Iris pigment epithelial cell (primary cell): Measurements from ENCODE around the gene DSCAM.
"Not testable (repeated sequence)": the region's sequence is repeated elsewhere in the genome, so short reads cannot be mapped to it uniquely, and the experiment has no call there.

Experiments used
- DNase-seq: peaks from one replicate; pipeline ENCODE4 v3.0.0-alpha.2; 2011; ENCODE audit warnings: low read depth

Gene DSCAM

GRCh38 chr21:40320718-40321117, 526.2 kb downstream of the DSCAM start:
- not testable (repeated sequence) for DNase-seq

GRCh38 chr21:40318371-40318770, 528.6 kb downstream of the DSCAM start:
- no peak for DNase-seq

- no peak for DNase-seq
Measured at GRCh38 chr21:40316104-40316503, 530.9 kb downstream of the DSCAM start.

GRCh38 chr21:40315626-40316025, 531.3 kb downstream of the DSCAM start:
- DNase-seq: no peak

GRCh38 chr21:40313260-40313659, 533.7 kb downstream of the DSCAM start:
- DNase-seq: no peak

GRCh38 chr21:40300300-40300699, 546.7 kb downstream of the DSCAM start:
- DNase-seq: no peak

- DNase-seq: no peak
Measured at GRCh38 chr21:40299451-40299850, 547.5 kb downstream of the DSCAM start.

GRCh38 chr21:40294345-40294744, 552.6 kb downstream of the DSCAM start:
- DNase-seq: no peak

GRCh38 chr21:40291560-40291959, 555.4 kb downstream of the DSCAM start:
- DNase-seq: no peak

- DNase-seq: no peak
Measured at GRCh38 chr21:40284409-40284808, 562.5 kb downstream of the DSCAM start.

- no peak for DNase-seq
Measured at GRCh38 chr21:40282912-40283886, 563.8 kb downstream of the DSCAM start.

- DNase-seq: no peak
Measured at GRCh38 chr21:40278345-40278744, 568.6 kb downstream of the DSCAM start.

GRCh38 chr21:40276001-40276400, 571.0 kb downstream of the DSCAM start:
- no peak for DNase-seq

- no peak for DNase-seq
Measured at GRCh38 chr21:40272037-40272436, 574.9 kb downstream of the DSCAM start.

GRCh38 chr21:40271164-40271563, 575.8 kb downstream of the DSCAM start:
- no peak for DNase-seq

- no peak for DNase-seq
Measured at GRCh38 chr21:40270047-40270446, 576.9 kb downstream of the DSCAM start.

- no peak for DNase-seq
Measured at GRCh38 chr21:40269239-40269638, 577.7 kb downstream of the DSCAM start.

- DNase-seq: not testable (repeated sequence)
Measured at GRCh38 chr21:40258456-40258855, 588.5 kb downstream of the DSCAM start.

GRCh38 chr21:40257342-40257741, 589.6 kb downstream of the DSCAM start:
- no peak for DNase-seq

GRCh38 chr21:40255518-40256444, 591.2 kb downstream of the DSCAM start:
- no peak for DNase-seq

- DNase-seq: peak; percentile 4
Measured at GRCh38 chr21:40254540-40255465, 592.2 kb downstream of the DSCAM start.

GRCh38 chr21:40253112-40253511, 593.8 kb downstream of the DSCAM start:
- DNase-seq: no peak
